ENCODE data around the gene SIAH3. TPM values are rescaled to one million over a fixed set of nuclear protein-coding genes. Genes with fewer than 3 reads are reported as not detected.

The SIAH3 gene
- total RNA-seq, 1 experiment from 2014 or later: not detected

GRCh38 chr13:45778882-45779281, 72.7 kb downstream of the SIAH3 start:
- H3K4me1 ChIP-seq (ENCODE audit: insufficient read depth, low read length): peaks cover 11% of the 10 kb centered on the region; the same call in 1 of the 2 replicates
- no peaks in the 10 kb centered on the region; a peak in 1 of 7 replicates for H3K36me3 Mint-ChIP-seq (ENCODE audit: insufficient read depth in 1 of 3, low read depth in 3 of 3)
- TF ChIP-seq CTCF (conservative IDR thresholded peaks at IDR 0.05): no peak

More at GRCh38 chr13:45778882-45779281, 72.7 kb downstream of the SIAH3 start:
- no peak overlapping the region for H3T11ph ChIP-seq (ENCODE audit: low read length)
- no peak overlapping the region for H3K4me3 Mint-ChIP-seq
- H4K91ac ChIP-seq (ENCODE audit: insufficient read length, low read depth, low read length): no peak overlapping the region
- H3K18ac ChIP-seq (ENCODE audit: insufficient read length, low read depth, low read length): no peak overlapping the region
- no peak overlapping the region for H3K23ac ChIP-seq (ENCODE audit: insufficient read length, low read depth, low read length)
- no peak overlapping the region for H2BK120ac ChIP-seq (ENCODE audit: low read depth, low read length, poor library complexity, severe bottlenecking)
- H3K56ac ChIP-seq (ENCODE audit: insufficient read length, low read depth, low read length): no peak overlapping the region
- no peak overlapping the region for H2AK5ac ChIP-seq (ENCODE audit: insufficient read length, low read length)
- H3K27me3 ChIP-seq (ENCODE audit: insufficient read depth, low read length): no peaks in the 10 kb centered on the region
- H3K9ac ChIP-seq (ENCODE audit: extremely low read depth, insufficient read length, low read length): no peak overlapping the region
- no peak overlapping the region for H2BK20ac ChIP-seq (ENCODE audit: low read depth, low read length, poor library complexity, severe bottlenecking)
- H3K4ac ChIP-seq (ENCODE audit: low read depth, low read length): no peak overlapping the region
- no peaks in the 10 kb centered on the region for H4K20me1 ChIP-seq (ENCODE audit: control insufficient read depth, insufficient read depth, insufficient read length)
- H3K79me1 ChIP-seq (ENCODE audit: insufficient read depth, low read depth, low read length, poor library complexity, severe bottlenecking): no peaks in the 10 kb centered on the region
- H2BK15ac ChIP-seq (ENCODE audit: low read depth, low read length): no peak overlapping the region
- no peak overlapping the region for H2AFZ ChIP-seq (ENCODE audit: low read length)
- no peaks in the 10 kb centered on the region for H3K9me3 Mint-ChIP-seq
- H3K4me1 Mint-ChIP-seq: peaks cover 38 to 48% of the 10 kb centered on the region in 2 experiments
- peaks cover 3% of the 10 kb centered on the region for H3K23me2 ChIP-seq (ENCODE audit: insufficient read length, low read depth, low read length, poor library complexity, severe bottlenecking)
- H3K27ac Mint-ChIP-seq: no peak overlapping the region
- no peak overlapping the region for H4K8ac ChIP-seq (replicated peaks; ENCODE audit: insufficient read length, low read depth, low read length)
- H2BK12ac ChIP-seq (ENCODE audit: insufficient read length, low read depth, low read length): no peak overlapping the region
- H3K27me3 Mint-ChIP-seq (ENCODE audit: low read depth): no peaks in the 10 kb centered on the region; the same call in 1 of the 2 replicates
- H3K27ac ChIP-seq (ENCODE audit: insufficient read length, low read depth, low read length): no peak overlapping the region
- no peaks in the 10 kb centered on the region for H3K9me3 ChIP-seq (ENCODE audit: control insufficient read depth, low read depth, low read length)
- no peak for DNase-seq
- H3K4me2 ChIP-seq (ENCODE audit: insufficient read depth, insufficient read length, low read length): no peak overlapping the region
- no peak overlapping the region for H3K14ac ChIP-seq (ENCODE audit: insufficient read depth, low read length)
- H2BK5ac ChIP-seq (ENCODE audit: insufficient read length, low read length): no peak overlapping the region
- no CpG with 5 or more reads among the region's 4 CpGs for WGBS (ENCODE audit: extremely low coverage, insufficient read length, low lambda C conversion rate)
- H4K5ac ChIP-seq (ENCODE audit: insufficient read length, low read depth, low read length): no peak overlapping the region
- no peaks in the 10 kb centered on the region for H3K79me2 ChIP-seq (ENCODE audit: insufficient read depth, low read length)
